Lower leg skin (tissue), 4 donors: ENCODE data around the gene SLC7A6OS. TPM values are rescaled to one million over a fixed set of nuclear protein-coding genes. Genes with fewer than 3 reads are reported as not detected.

Source experiments
- DNase-seq, 2 donors: peaks; one replicate each; pipeline ENCODE4 v3.0.0-alpha.2; 2019; ENCODE audit warnings: low spot score in 2 of 2
- H3K4me3 ChIP-seq: fragments of 200-600 bp; sonication (generic); 2 replicates; pipeline ENCODE4 v1.5.1; 2017; ENCODE audit warnings: mild to moderate bottlenecking, low read depth; ENCODE audit not compliant: poor library complexity, severe bottlenecking
- POLR2A ChIP-seq, 2 donors: fragments of 450-650 bp; IDR thresholded peaks; one replicate each; pipeline ENCODE4 v1.6.1; 2016 to 2017; ENCODE audit warnings: antibody characterized with exemption in 2 of 2, mild to moderate bottlenecking in 1 of 2, moderate library complexity in 1 of 2
- WGBS, 2 donors: methylation state at CpG; one replicate each; pipeline ENCODE4 v1.1.5; 2018; 5-methylcytosine and 5-hydroxymethylcytosine counted together
- intact Hi-C: fragments of 100-400 bp; cut with DNase I; formaldehyde crosslinking; loops from one replicate; pipeline ENCODE4 v1.15.0; 2023; ENCODE audit warnings: low total_unique reads
- total RNA-seq, 4 donors: library from RNA; depleted of rRNA; stranded (reverse); fragments of >200 nt; gene quantifications; one replicate each; pipeline ENCODE4 v1.1.0, GENCODE V29; 2016
- TF ChIP-seq, protein P1 (sequence below), 3 donors: fragments of 450-650 bp; IDR thresholded peaks; one replicate each; pipeline ENCODE4 v1.5.1; 2016; ENCODE audit warnings: antibody characterized with exemption in 3 of 3, mild to moderate bottlenecking in 3 of 3, moderate library complexity in 2 of 3

Gene SLC7A6OS
- total RNA-seq, 4 donors from 2014 or later, result 10.1 to 14.9 (median 11.0) TPM

DNA sequence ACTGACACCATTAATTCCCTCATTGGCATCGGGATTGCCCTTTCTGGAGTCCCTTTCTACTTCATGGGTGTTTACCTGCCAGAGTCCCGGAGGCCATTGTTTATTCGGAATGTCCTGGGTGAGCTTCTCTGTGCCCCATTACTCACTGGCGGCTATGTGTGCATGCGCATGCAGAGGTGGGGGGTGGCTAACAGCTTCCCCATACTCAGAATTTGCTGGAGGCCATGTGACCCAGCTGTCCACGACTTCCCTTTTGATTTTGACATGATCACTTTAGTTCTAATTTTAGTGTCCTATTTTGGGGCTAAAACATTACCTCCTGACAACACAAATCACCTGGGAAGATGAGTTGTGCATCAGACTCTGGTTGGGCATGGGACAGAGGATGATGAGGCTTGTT is 14.1 kb downstream of the SLC7A6OS start:
- 83 to 87% methylated on average over 6 of the region's 6 CpGs for WGBS, 2 donors
- no peak for DNase-seq
- intact Hi-C loops, result no loop called here
- H3K4me3 ChIP-seq, result no peak overlapping the region
- no peak for TF ChIP-seq POLR2A (IDR thresholded peaks at IDR 0.05)
- TF ChIP-seq, protein P1, sequence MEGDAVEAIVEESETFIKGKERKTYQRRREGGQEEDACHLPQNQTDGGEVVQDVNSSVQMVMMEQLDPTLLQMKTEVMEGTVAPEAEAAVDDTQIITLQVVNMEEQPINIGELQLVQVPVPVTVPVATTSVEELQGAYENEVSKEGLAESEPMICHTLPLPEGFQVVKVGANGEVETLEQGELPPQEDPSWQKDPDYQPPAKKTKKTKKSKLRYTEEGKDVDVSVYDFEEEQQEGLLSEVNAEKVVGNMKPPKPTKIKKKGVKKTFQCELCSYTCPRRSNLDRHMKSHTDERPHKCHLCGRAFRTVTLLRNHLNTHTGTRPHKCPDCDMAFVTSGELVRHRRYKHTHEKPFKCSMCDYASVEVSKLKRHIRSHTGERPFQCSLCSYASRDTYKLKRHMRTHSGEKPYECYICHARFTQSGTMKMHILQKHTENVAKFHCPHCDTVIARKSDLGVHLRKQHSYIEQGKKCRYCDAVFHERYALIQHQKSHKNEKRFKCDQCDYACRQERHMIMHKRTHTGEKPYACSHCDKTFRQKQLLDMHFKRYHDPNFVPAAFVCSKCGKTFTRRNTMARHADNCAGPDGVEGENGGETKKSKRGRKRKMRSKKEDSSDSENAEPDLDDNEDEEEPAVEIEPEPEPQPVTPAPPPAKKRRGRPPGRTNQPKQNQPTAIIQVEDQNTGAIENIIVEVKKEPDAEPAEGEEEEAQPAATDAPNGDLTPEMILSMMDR (IDR thresholded peaks at IDR 0.05), result no peak

- no peak for TF ChIP-seq POLR2A (IDR thresholded peaks at IDR 0.05)
- TF ChIP-seq, protein P1 (IDR thresholded peaks at IDR 0.05), result no peak
- WGBS, 2 donors, result 86 to 89% methylated on average over 12 of the region's 12 CpGs
- intact Hi-C loops, result no loop called here
- H3K4me3 ChIP-seq, result no peak overlapping the region
- DNase-seq, result no peak
These were observed 14.5 kb downstream of the SLC7A6OS start for GRCh38 chr16:68296291-68296690.

DNA sequence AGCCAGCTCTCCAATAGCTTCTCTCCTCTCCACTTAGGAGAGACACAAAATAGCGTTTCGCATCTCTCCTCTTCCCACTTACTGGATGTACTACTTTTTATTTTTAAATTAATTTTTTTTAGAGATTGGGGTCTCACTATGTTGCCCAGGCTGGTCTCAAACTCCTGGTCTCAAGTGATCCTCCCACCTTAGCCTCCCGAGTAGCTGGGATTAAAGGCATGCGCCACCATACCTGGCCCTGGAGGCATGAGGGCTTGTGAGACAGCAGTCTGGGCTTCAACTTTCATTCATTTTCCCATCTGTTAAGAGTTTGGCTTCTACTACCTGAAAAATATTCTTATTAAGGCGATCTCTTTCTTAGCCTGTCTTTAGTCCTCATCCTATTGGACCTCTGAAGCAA is 18.3 kb downstream of the SLC7A6OS start:
- WGBS, 2 donors, result 85 to 96% methylated on average over 5 of the region's 5 CpGs
- no peak for TF ChIP-seq POLR2A (IDR thresholded peaks at IDR 0.05)
- TF ChIP-seq, protein P1 (IDR thresholded peaks at IDR 0.05), result no peak
- no peak for DNase-seq
- intact Hi-C loops, result no loop called here
- H3K4me3 ChIP-seq, result no peak overlapping the region

DNA sequence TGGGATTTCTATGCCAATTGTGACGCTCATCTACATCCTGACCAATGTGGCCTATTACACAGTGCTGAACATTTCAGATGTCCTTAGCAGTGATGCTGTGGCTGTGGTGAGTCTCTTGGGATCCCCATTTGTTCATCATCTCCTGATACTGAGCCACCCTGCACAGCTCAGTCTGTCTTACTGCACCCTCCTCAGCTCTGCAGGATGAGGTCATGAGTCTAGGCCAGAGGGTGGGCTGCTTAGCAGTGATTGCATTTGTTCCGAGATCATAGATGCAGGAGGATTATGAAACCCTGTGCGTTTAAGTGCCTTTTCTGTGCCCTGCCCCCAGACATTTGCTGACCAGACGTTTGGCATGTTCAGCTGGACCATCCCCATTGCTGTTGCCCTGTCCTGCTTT is 19.5 kb downstream of the SLC7A6OS start:
- intact Hi-C loops, result no loop called here
- H3K4me3 ChIP-seq, result no peak overlapping the region
- 70 to 80% methylated on average over 4 of the region's 4 CpGs for WGBS, 2 donors
- TF ChIP-seq POLR2A (IDR thresholded peaks at IDR 0.05), result no peak
- TF ChIP-seq, protein P1 (IDR thresholded peaks at IDR 0.05), result no peak
- DNase-seq, result no peak

DNA sequence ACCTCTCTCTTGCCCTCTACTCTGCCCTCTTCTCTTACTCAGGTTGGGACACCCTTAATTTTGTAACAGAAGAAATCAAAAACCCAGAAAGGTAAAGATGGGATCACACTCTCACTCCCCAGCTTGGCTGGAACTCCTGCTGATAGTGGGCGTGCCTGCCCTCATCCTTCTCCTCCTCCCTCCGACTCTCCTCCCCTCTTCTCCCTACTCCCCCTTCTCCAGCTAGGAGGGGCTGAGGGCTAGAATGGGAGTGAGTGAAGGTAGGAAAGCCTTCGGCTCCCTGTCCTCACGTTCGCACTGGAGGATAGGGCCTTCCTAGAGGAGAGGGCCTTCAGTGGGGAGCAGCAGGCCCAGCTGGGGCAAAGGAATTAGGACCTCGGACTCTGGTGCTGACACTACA is 20.3 kb downstream of the SLC7A6OS start:
- no peak for DNase-seq
- no peak overlapping the region for H3K4me3 ChIP-seq
- WGBS, 2 donors, result 73 to 80% methylated on average over 6 of the region's 6 CpGs
- intact Hi-C loops, result no loop called here
- no peak for TF ChIP-seq POLR2A (IDR thresholded peaks at IDR 0.05)
- TF ChIP-seq, protein P1 (IDR thresholded peaks at IDR 0.05), result no peak

- intact Hi-C loops, result no loop called here
- no peak overlapping the region for H3K4me3 ChIP-seq
- WGBS, 2 donors, result 65 to 80% methylated on average over 4 of the region's 4 CpGs
- no peak for DNase-seq
- TF ChIP-seq POLR2A (IDR thresholded peaks at IDR 0.05), result no peak
- TF ChIP-seq, protein P1 (IDR thresholded peaks at IDR 0.05), result no peak
These were observed 21.0 kb downstream of the SLC7A6OS start for GRCh38 chr16:68289621-68290329.
